Measurements from ENCODE around the gene MROH2A. TPM values are rescaled to one million over a fixed set of nuclear protein-coding genes. Genes with fewer than 3 reads are reported as not detected.

Gene MROH2A
- polyA plus RNA-seq, 6 donors from 2014 or later: not detected

DNA sequence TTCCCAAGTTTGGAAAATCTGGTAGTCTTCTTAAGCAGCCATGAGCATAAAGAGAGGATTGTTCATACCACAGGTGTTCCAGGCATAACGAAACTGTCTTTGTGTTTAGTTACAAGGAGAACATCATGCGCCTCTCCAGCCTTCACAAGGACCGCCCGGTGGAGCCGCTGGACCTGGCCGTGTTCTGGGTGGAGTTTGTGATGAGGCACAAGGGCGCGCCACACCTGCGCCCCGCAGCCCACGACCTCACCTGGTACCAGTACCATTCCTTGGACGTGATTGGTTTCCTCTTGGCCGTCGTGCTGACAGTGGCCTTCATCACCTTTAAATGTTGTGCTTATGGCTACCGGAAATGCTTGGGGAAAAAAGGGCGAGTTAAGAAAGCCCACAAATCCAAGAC lies 6.0 kb upstream of the MROH2A start:
- ATAC-seq (ENCODE audit: low read depth in 2 of 2) (no peak), DNase-seq (no peak)
- Mint-ChIP-seq H3K4me3 (no peak overlapping the region), H3K9me3 (peaks cover 7 to 21% (median 8%) of the 10 kb centered on the region in 7 donors), H3K36me3 (peaks cover 0 to 10% of the 10 kb centered on the region in 2 donors), H3K27ac (no peak overlapping the region), H3K4me1 (no peaks in the 10 kb centered on the region), H3K27me3 (peaks cover 17 to 36% (median 31%) of the 10 kb centered on the region in 3 donors)

DNA sequence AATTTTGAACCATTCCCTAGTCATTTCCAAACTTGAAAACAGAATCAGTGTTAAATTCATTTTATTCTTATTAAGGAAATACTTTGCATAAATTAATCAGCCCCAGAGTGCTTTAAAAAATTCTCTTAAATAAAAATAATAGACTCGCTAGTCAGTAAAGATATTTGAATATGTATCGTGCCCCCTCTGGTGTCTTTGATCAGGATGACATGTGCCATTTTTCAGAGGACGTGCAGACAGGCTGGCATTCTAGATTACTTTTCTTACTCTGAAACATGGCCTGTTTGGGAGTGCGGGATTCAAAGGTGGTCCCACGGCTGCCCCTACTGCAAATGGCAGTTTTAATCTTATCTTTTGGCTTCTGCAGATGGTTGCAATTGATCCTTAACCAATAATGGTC lies 5.5 kb upstream of the MROH2A start:
- Mint-ChIP-seq H3K27ac (no peak overlapping the region), H3K36me3 (peaks cover 0 to 10% of the 10 kb centered on the region in 2 donors), H3K4me3 (no peak overlapping the region), H3K9me3 (peaks cover 7 to 22% (median 12%) of the 10 kb centered on the region in 7 donors), H3K4me1 (no peaks in the 10 kb centered on the region), H3K27me3 (peaks cover 15 to 38% (median 32%) of the 10 kb centered on the region in 3 donors)
- ATAC-seq (ENCODE audit: low read depth in 2 of 2) (no peak), DNase-seq (no peak)

DNA sequence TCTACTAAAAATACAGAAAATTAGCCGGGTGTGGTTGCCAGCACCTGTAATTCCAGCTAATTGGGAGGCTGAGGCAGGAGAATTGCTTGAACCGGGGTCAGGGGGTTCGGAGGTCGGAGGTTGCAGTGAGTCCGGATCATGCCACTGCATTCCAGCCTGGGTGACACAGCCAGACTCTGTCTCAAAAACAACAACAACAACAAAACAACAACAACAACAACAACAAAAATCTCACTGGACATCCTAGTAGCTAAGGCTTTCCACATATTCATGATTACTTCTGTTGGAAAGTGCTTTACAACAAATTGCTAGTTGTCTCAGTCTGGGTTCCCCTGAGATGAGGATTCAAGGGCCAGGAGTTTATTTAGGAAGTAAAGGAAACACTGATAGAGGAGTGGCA lies 4.3 kb upstream of the MROH2A start:
- H3K9me3 Mint-ChIP-seq: peaks cover 7 to 24% (median 16%) of the 10 kb centered on the region in 7 donors
- no peaks in the 10 kb centered on the region for H3K4me1 Mint-ChIP-seq
- peaks cover 16 to 46% (median 37%) of the 10 kb centered on the region in 3 donors for H3K27me3 Mint-ChIP-seq
- H3K36me3 Mint-ChIP-seq: peaks cover 0 to 10% of the 10 kb centered on the region in 2 donors
- H3K27ac Mint-ChIP-seq: no peak overlapping the region
- no peak overlapping the region for H3K4me3 Mint-ChIP-seq
- no peak for ATAC-seq (ENCODE audit: low read depth in 2 of 2)
- DNase-seq: no peak

DNA sequence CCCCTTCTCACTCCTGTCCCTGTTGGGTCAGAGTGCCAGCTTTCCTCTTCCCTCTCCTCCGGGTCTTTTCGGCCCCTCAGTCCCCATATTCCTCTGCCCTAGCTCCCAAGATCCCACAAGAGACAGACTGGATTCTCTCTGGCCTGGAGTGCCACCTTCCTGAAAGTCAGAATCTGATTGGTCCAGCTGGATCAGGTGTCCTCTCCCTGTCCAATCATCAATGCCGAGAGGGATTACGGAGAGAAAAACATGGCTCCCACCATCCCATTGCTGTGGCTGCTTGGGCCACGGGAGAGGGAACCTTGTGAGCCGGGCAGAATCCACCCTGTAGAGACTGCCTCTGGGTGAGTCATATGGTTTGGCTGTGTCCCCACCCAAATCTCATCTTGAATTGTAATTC lies 2.7 kb upstream of the MROH2A start:
- H3K4me3 Mint-ChIP-seq: no peak overlapping the region
- no peak for ATAC-seq (ENCODE audit: low read depth in 2 of 2)
- DNase-seq: no peak
- no peak overlapping the region for H3K27ac Mint-ChIP-seq
- peaks cover 10 to 52% (median 43%) of the 10 kb centered on the region in 3 donors for H3K27me3 Mint-ChIP-seq
- peaks cover 8 to 24% (median 16%) of the 10 kb centered on the region in 7 donors for H3K9me3 Mint-ChIP-seq
- no peaks in the 10 kb centered on the region for H3K4me1 Mint-ChIP-seq
- peaks cover 0 to 10% of the 10 kb centered on the region in 2 donors for H3K36me3 Mint-ChIP-seq

DNA sequence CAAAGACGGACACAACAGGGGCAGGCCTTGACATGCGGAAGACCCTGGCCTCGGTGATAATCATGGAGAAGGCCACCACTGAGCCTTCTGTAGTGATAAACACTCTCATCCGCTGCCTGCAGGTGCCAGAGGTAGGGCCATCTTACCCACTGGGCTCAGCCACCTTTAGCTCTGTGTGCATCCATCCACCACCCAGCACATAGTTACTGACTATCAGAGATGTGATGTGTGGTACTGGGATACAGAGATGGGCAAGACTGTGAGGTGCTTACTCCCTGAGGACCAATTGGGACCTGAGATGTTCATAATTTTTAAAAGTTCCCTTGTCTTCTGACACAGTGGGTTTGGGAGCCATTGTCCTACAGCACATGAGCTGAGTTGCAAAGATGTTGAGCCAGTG lies 1.6 kb downstream of the MROH2A start:
- H3K36me3 Mint-ChIP-seq: peaks cover 0 to 10% of the 10 kb centered on the region in 2 donors
- peaks cover 17 to 63% (median 58%) of the 10 kb centered on the region in 3 donors for H3K27me3 Mint-ChIP-seq
- H3K4me1 Mint-ChIP-seq: no peaks in the 10 kb centered on the region
- H3K27ac Mint-ChIP-seq: peak overlapping the region in 1 of 6 donors; percentile 39
- peaks cover 8 to 28% (median 20%) of the 10 kb centered on the region in 7 donors for H3K9me3 Mint-ChIP-seq
- DNase-seq: no peak
- ATAC-seq (ENCODE audit: low read depth in 2 of 2): no peak
- no peak overlapping the region for H3K4me3 Mint-ChIP-seq

DNA sequence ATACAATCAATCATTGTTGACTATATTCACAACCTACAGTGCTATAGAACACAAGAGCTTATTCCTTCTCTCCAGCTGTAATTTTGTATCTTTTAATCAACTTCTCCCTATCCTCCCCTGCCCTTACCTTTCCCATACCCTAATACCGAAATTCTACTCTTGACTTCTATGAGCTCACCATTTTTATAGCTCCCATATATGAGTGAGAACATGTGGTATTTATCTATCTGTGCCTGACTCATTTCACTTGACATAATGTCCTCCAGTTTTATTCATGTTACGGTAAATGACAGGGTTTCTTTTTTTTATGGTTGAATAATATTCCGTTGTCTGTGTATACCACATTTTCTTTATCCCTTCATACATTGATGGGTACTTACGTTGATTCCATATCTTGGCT lies 2.6 kb downstream of the MROH2A start:
- Mint-ChIP-seq H3K4me3 (no peak overlapping the region), H3K27me3 (peaks cover 21 to 59% (median 48%) of the 10 kb centered on the region in 3 donors), H3K27ac (no peak overlapping the region), H3K36me3 (peaks cover 0 to 1% of the 10 kb centered on the region in 2 donors), H3K9me3 (peaks cover 1 to 23% (median 17%) of the 10 kb centered on the region in 7 donors), H3K4me1 (no peaks in the 10 kb centered on the region)
- ATAC-seq (ENCODE audit: low read depth in 2 of 2) (no peak), DNase-seq (no peak)

DNA sequence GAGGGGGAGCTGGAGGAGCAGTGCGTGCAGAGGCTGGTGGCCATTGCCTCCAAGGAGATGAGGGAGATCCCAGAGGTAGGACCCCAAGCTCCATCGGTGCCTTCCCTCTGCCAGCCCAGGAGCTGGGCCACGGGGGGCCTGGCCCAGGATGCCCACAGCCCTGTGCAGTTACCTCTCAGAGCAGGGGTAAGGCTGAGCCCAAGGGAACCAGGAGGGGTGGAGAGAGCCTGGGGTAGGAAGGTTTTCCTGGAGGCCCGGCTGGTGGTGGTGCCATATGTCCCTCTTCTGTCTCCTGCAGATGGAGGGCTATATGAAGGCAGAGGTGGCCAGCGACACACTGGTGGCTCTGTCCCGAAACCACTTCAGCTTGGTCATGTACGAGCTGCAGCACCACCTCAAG lies 11.4 kb downstream of the MROH2A start:
- H3K4me3 Mint-ChIP-seq: no peak overlapping the region
- peaks cover 5 to 37% (median 34%) of the 10 kb centered on the region in 3 donors for H3K27me3 Mint-ChIP-seq
- ATAC-seq (ENCODE audit: low read depth in 2 of 2) (no peak), DNase-seq (no peak)
- H3K4me1 Mint-ChIP-seq: peaks cover 0 to 12% (median 5%) of the 10 kb centered on the region in 3 donors
- peaks cover 2 to 15% (median 8%) of the 10 kb centered on the region in 7 donors for H3K9me3 Mint-ChIP-seq
- H3K36me3 Mint-ChIP-seq: peaks cover 0 to 8% of the 10 kb centered on the region in 2 donors
- no peak overlapping the region for H3K27ac Mint-ChIP-seq

DNA sequence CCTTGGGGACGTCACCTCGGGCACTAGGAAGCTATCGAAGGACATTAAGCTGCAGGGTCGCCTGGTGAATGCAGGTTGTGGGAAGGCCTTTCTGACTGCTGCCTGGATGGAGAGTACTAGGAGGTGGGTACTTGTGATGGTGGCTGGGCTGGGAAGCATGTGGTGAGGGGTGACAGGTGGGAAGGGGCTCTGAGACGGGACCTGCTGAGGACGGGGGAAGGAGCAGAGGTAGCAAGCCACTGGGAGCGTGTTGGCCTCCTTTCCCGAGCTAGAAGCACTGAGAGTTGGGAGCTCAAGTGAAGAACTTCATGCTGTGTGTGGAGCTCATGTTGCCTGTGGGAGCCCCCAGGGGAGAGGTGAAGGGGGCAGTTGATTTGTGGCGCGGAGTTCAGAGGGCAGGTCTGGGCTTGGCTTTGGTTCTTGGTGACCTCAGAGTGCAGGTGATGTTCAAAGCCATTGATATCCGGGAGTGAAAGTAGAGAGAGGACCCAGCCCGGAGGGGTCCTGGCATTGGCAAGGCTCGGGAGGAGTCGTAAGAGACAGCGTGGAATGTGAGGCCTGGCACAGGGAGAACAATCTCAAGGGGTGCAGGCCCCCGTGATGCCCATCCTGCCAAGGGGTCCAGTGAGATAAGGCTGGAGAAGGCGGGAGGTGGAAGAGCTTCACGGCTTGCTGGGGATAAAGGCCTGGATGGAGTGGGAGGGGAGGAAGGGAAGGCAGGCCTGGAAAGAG lies 13.2 kb downstream of the MROH2A start:
- ATAC-seq (ENCODE audit: low read depth in 2 of 2) (no peak), DNase-seq (no peak)
- Mint-ChIP-seq H3K36me3 (peaks cover 0 to 8% of the 10 kb centered on the region in 2 donors), H3K4me3 (no peak overlapping the region), H3K27me3 (peaks cover 0 to 34% (median 25%) of the 10 kb centered on the region in 3 donors), H3K4me1 (peaks cover 0 to 12% (median 5%) of the 10 kb centered on the region in 3 donors), H3K27ac (peak overlapping the region in 3 of 6 donors; percentile 5 to 46 (median 44)), H3K9me3 (peaks cover 0 to 13% (median 1%) of the 10 kb centered on the region in 7 donors)

DNA sequence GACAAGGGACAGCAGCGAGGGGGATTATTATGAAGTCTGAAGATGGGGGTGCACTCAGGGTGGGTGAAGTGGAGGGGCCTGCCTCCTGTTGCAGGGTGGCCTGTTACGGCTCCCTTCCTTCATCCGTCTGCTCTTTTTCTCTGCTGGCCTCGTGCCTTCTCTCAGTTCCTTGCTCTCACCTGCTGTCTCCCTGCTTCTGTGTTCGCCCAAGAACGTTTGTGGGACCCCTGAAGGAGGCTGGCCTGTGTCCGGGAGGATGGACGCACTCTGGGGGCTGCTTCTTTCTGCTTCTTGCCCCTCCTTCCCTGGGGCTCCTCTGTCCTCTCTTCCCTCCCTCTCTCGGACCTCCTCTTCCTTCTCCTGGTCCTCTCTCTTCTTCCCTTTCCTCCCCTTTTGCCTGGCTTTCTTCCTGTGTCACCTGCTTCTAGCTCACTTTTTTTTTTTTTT lies 13.8 kb downstream of the MROH2A start:
- Mint-ChIP-seq H3K36me3 (peaks cover 0 to 8% of the 10 kb centered on the region in 2 donors), H3K9me3 (peaks cover 0 to 12% (median 0%) of the 10 kb centered on the region in 7 donors), H3K4me1 (peaks cover 0 to 12% (median 5%) of the 10 kb centered on the region in 3 donors), H3K4me3 (peak overlapping the region in 1 of 8 donors; percentile 74), H3K27ac (no peak overlapping the region), H3K27me3 (peaks cover 0 to 34% (median 22%) of the 10 kb centered on the region in 3 donors)
- ATAC-seq (ENCODE audit: low read depth in 2 of 2) (no peak), DNase-seq (no peak)

DNA sequence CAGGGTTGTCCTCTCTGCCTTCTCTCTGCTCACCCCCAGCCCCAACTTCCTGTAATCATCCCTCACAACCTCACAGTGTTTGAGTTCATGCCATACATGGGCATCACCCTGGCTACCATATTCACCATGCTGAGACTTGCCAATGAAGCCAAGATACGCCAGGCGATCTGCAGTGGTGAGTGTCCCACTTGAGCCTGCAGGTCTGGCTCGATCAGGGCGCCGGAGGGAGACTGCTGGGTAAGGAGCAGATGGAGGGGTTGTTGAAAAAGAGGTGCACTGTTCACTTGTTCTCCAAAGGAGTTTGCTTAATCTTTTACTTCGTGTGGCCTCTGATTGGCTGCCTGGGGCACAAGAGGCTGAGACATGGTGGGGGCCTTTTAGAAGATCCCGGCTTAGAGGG lies 14.6 kb downstream of the MROH2A start:
- ATAC-seq (ENCODE audit: low read depth in 2 of 2) (no peak), DNase-seq (no peak)
- peaks cover 0 to 12% (median 0%) of the 10 kb centered on the region in 7 donors for H3K9me3 Mint-ChIP-seq
- no peak overlapping the region for H3K4me3 Mint-ChIP-seq
- no peak overlapping the region for H3K27ac Mint-ChIP-seq
- H3K36me3 Mint-ChIP-seq: peaks cover 0 to 8% of the 10 kb centered on the region in 2 donors
- peaks cover 0 to 12% (median 5%) of the 10 kb centered on the region in 3 donors for H3K4me1 Mint-ChIP-seq
- H3K27me3 Mint-ChIP-seq: peaks cover 0 to 34% (median 22%) of the 10 kb centered on the region in 3 donors

DNA sequence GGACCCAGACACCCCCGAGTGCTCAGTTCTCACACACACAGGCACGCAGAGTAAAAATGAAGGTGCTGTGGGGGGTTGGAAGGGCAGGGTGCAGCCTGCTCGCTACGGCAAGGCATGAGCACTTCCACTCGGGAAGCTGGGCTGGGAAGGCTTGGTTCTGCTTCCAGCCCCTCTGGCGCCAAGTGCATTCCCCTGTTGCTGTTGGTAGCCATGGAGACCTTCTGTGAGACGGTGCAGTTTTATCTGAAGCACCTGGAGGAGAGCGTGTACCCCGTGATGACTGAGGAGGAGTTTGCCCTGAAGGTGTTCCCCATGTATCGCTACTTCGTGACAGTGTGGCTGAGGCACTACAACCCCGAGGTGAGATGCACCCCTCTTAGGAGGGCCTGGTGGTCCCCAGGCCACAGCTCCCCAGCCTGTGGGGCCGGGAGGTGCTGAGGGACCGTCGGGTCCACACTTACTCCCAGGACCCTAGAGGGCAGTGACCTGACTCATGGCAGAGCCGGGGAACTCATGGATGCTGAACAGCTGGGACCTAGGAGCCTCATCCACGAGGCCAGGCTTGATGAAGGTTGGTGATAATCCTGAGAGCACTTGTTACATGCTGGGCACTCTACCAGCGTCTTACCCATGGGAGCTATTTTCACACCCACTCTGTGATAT lies 15.5 kb downstream of the MROH2A start:
- DNase-seq (no peak), ATAC-seq (ENCODE audit: low read depth in 2 of 2) (no peak)
- no peak overlapping the region for H3K27ac Mint-ChIP-seq
- peaks cover 0 to 8% of the 10 kb centered on the region in 2 donors for H3K36me3 Mint-ChIP-seq
- H3K4me3 Mint-ChIP-seq: no peak overlapping the region
- peaks cover 0 to 12% (median 5%) of the 10 kb centered on the region in 3 donors for H3K4me1 Mint-ChIP-seq
- peaks cover 0 to 12% (median 0%) of the 10 kb centered on the region in 7 donors for H3K9me3 Mint-ChIP-seq
- peaks cover 0 to 40% (median 27%) of the 10 kb centered on the region in 3 donors for H3K27me3 Mint-ChIP-seq

DNA sequence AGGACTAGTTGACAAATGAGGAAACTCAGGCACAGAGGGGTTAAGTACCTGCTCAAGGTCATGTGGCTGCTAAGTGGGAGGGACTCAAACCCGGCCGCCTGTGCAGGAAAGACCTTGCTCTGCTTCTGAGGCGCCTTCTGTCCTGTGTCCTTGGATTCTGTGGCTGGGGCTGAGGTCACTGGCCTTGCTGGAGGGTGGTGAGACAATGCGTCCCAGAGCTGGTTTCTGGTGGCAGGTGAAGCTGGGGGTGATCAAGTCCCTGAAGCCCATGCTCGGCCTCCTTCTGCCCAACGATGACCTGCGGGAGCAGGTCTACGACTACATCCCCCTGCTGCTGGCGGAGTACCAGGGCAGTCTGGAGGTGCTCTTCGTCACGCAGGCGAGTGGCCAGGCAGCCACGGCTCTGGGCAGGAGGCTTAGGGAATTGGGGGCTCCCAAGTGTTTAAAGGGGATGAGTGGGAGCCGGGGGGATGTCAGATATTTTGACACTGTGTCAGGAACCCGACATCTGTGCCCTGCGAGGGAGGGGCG lies 16.1 kb downstream of the MROH2A start:
- Mint-ChIP-seq H3K36me3 (peaks cover 0 to 8% of the 10 kb centered on the region in 2 donors), H3K27ac (no peak overlapping the region)
- no peak for DNase-seq

DNA sequence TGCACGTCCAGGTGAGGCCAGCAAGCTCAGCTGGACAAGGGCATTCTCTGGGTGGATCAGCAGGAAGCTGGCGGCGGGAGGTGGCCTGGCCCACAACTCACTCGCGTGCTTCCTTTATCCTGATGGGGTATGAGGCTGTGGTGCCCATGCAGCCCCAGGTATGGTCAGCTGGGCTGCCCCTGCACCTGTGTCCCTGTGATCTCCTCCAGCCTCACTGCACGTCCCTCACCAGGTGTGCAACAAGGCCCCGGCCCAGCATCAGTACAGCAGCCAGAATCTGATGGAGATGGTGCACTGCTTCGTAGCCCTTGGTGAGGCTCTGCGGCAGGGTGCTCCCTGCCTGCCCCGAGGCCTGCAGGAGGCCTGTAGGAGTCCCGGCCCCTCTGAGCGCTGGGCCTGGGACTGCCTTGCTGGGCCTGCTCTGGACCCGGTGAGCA lies 17.6 kb downstream of the MROH2A start:
- H3K27me3 Mint-ChIP-seq: peaks cover 0 to 37% (median 25%) of the 10 kb centered on the region in 3 donors
- DNase-seq: no peak
- peaks cover 0 to 3% (median 0%) of the 10 kb centered on the region in 7 donors for H3K9me3 Mint-ChIP-seq
- peaks cover 0 to 8% of the 10 kb centered on the region in 2 donors for H3K36me3 Mint-ChIP-seq
- H3K4me3 Mint-ChIP-seq: no peak overlapping the region
- H3K4me1 Mint-ChIP-seq: peaks cover 0 to 4% (median 0%) of the 10 kb centered on the region in 3 donors
- no peak overlapping the region for H3K27ac Mint-ChIP-seq
- ATAC-seq (ENCODE audit: low read depth in 2 of 2): no peak

More for the DNA sequence above, 16.1 kb downstream of the MROH2A start:
- Mint-ChIP-seq H3K4me1 (peaks cover 0 to 9% (median 2%) of the 10 kb centered on the region in 3 donors), H3K9me3 (peaks cover 0 to 9% (median 0%) of the 10 kb centered on the region in 7 donors), H3K27me3 (peaks cover 0 to 40% (median 27%) of the 10 kb centered on the region in 3 donors), H3K4me3 (no peak overlapping the region)
- ATAC-seq (ENCODE audit: low read depth in 2 of 2): no peak

Measured in naive B cell (primary cell).